CD4-positive, alpha-beta T cell (primary cell): ENCODE results near the gene TMEM184B. TPM values are rescaled to one million over a fixed set of nuclear protein-coding genes. Genes with fewer than 3 reads are reported as not detected.

Experiments used
- ATAC-seq: fragments of 200-7000 bp; cut with Tn5 transposase; one replicate; pipeline ENCODE4 v1.10.0; 2022; ENCODE audit warnings: mild to moderate bottlenecking; ENCODE audit not compliant: poor library complexity
- CTCF ChIA-PET: fragments of 350-600 bp; sonication (Branson Sonifier 250); formaldehyde crosslinking; loops from one replicate; lab custom pipeline; 2021; ENCODE audit warnings: antibody characterized with exemption, inconsistent platforms; lab: Charles Lee
- POLR2A ChIA-PET: fragments of 350-600 bp; sonication (Branson Sonifier 250); formaldehyde crosslinking; loops from one replicate; lab custom pipeline; 2021; ENCODE audit warnings: antibody characterized with exemption, inconsistent platforms; lab: Charles Lee
- DNase-seq, 14 experiments: peaks; one replicate each; pipeline ENCODE4 v3.0.0-alpha.2; 2013 to 2020; ENCODE audit warnings: mixed read lengths in 2 of 14
- H3K27ac ChIP-seq, 2 donors: one replicate each; pipeline versions ENCODE4 v1.5.1 to v1.7.0; 2013; ENCODE audit warnings: low read length in 2 of 2, low read depth in 1 of 2, mild to moderate bottlenecking in 1 of 2
- H3K27me3 ChIP-seq, 2 experiments: 1 replicate in 1 of 2; 2 replicates in 1 of 2; pipeline versions ENCODE4 v1.6.1 to v1.7.0; 2013; ENCODE audit warnings: low read length in 2 of 2, control low read depth in 1 of 2, mild to moderate bottlenecking in 1 of 2, moderate library complexity in 1 of 2; ENCODE audit not compliant: insufficient read depth in 2 of 2, control insufficient read depth in 1 of 2
- H3K36me3 ChIP-seq: one replicate; pipeline ENCODE4 v1.6.1; 2013; ENCODE audit warnings: low read length, control low read depth; ENCODE audit not compliant: insufficient read depth
- H3K4me1 ChIP-seq: one replicate; pipeline ENCODE4 v1.6.1; 2013; ENCODE audit warnings: low read length, control low read depth; ENCODE audit not compliant: insufficient read depth
- H3K4me3 ChIP-seq: one replicate; pipeline ENCODE4 v1.5.1; 2013; ENCODE audit warnings: mild to moderate bottlenecking, low read length, moderate library complexity
- H3K9me3 ChIP-seq, 2 experiments: 1 replicate in 1 of 2; 2 replicates in 1 of 2; pipeline versions ENCODE4 v1.6.1 to v1.7.0; 2013; ENCODE audit warnings: low read length in 2 of 2, mild to moderate bottlenecking in 2 of 2, control low read depth in 1 of 2, moderate library complexity in 1 of 2; ENCODE audit not compliant: control insufficient read depth in 1 of 2, insufficient read depth in 1 of 2
- H3K27ac Mint-ChIP-seq: one replicate; pipeline ENCODE4 v1.8.0; 2020; ENCODE audit warnings: mixed read lengths
- H3K27me3 Mint-ChIP-seq: one replicate; pipeline ENCODE4 v1.8.0; 2021; ENCODE audit warnings: mixed read lengths
- H3K36me3 Mint-ChIP-seq: one replicate; pipeline ENCODE4 v1.8.0; 2021; ENCODE audit warnings: low read depth, mixed read lengths
- H3K4me1 Mint-ChIP-seq: one replicate; pipeline ENCODE4 v1.8.0; 2021; ENCODE audit warnings: low read depth, mixed read lengths
- H3K4me3 Mint-ChIP-seq: one replicate; pipeline ENCODE4 v1.8.0; 2020; ENCODE audit warnings: mild to moderate bottlenecking, mixed read lengths
- H3K9me3 Mint-ChIP-seq: one replicate; pipeline ENCODE4 v1.8.0; 2020; ENCODE audit warnings: mixed read lengths
- intact Hi-C, 2 experiments: fragments of 100-400 bp; cut with DNase I in 1 of 2; cut with micrococcal nuclease in 1 of 2; formaldehyde crosslinking; loops; one replicate each; pipeline versions ENCODE4 v1.15.1 to v1.9.0; 2023 to 2025; cut with DNase I, micrococcal nuclease
- total RNA-seq, 174 experiments: library from RNA in 2 of 174; stranded (reverse) in 2 of 174; gene quantifications; one replicate each; pipeline ENCODE4 v1.2.3 and lab custom pipeline; 2021 to 2026
- TF ChIP-seq, protein P1 (sequence below): fragments of 200-600 bp; IDR thresholded peaks from one replicate; pipeline ENCODE4 v1.8.0; 2022; ENCODE audit warnings: antibody characterized with exemption, mild to moderate bottlenecking

Gene TMEM184B
- total RNA-seq, 2 experiments from 2014 or later = 49.3 to 50.1 TPM

DNA sequence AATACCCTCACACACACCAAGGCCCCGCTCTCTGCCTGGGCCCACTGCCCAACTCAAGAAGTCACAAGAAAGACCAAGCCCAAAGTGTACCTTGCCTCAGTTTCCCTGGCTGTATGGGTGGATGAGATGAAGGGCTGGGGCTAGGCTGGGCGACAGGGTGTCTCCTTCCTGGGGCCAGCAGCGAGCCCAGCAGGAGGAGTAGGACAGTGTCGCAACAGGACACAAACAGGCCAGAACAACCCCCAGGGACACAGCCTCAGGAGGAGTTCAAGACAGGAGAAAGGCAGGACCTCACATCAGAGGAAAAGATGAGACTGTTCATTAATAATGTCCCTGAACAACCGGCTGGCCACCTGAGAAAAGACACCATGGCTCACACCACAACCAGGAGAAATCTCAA lies 31.2 kb upstream of the TMEM184B start:
- peaks cover 68% of the 10 kb centered on the region for H3K36me3 Mint-ChIP-seq

DNA sequence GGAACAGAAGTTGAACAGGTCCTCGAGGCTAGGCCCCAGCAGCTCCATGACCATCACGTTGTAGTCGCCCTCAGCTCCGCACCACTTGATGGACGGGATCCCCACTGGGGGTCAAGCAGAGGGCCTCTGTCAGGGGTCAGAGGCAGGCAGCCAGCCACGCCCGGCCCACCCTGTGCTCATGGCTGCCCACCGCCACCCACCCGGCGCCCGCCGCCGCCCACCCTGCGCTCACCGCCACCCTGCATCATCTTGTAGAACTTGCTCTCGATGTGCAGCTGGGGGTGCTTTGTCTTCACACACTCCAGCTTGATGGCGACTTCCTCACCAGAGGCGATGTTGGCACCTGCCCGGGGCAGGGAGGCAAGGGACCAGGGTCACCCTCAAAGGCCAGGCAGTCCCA lies 30.1 kb upstream of the TMEM184B start:
- H3K9me3 Mint-ChIP-seq = no peaks in the 10 kb centered on the region
- TF ChIP-seq, protein P1, sequence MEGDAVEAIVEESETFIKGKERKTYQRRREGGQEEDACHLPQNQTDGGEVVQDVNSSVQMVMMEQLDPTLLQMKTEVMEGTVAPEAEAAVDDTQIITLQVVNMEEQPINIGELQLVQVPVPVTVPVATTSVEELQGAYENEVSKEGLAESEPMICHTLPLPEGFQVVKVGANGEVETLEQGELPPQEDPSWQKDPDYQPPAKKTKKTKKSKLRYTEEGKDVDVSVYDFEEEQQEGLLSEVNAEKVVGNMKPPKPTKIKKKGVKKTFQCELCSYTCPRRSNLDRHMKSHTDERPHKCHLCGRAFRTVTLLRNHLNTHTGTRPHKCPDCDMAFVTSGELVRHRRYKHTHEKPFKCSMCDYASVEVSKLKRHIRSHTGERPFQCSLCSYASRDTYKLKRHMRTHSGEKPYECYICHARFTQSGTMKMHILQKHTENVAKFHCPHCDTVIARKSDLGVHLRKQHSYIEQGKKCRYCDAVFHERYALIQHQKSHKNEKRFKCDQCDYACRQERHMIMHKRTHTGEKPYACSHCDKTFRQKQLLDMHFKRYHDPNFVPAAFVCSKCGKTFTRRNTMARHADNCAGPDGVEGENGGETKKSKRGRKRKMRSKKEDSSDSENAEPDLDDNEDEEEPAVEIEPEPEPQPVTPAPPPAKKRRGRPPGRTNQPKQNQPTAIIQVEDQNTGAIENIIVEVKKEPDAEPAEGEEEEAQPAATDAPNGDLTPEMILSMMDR = no peak
- Histone ChIP-seq H3K4me3 (no peak overlapping the region), H3K27me3 (no peaks in the 10 kb centered on the region), H3K4me1 (peaks cover 17% of the 10 kb centered on the region), H3K9me3 (no peaks in the 10 kb centered on the region), H3K27ac (no peak overlapping the region), H3K36me3 (peaks cover 64% of the 10 kb centered on the region)
- no peak overlapping the region for H3K27ac Mint-ChIP-seq
- H3K27me3 Mint-ChIP-seq = no peaks in the 10 kb centered on the region
- intact Hi-C loops = no loop called here
- H3K4me3 Mint-ChIP-seq = no peak overlapping the region
- H3K4me1 Mint-ChIP-seq = peaks cover 19% of the 10 kb centered on the region
- DNase-seq (no peak), ATAC-seq (no peak)
- ChIA-PET POLR2A (no interaction called here), CTCF (no interaction called here)
- peaks cover 65% of the 10 kb centered on the region for H3K36me3 Mint-ChIP-seq

More for the DNA sequence above, 31.2 kb upstream of the TMEM184B start:
- Histone ChIP-seq H3K27ac (no peak overlapping the region), H3K36me3 (peaks cover 54% of the 10 kb centered on the region), H3K4me1 (peaks cover 17% of the 10 kb centered on the region), H3K4me3 (no peak overlapping the region), H3K27me3 (no peaks in the 10 kb centered on the region), H3K9me3 (no peaks in the 10 kb centered on the region)
- POLR2A ChIA-PET = no interaction called here
- Mint-ChIP-seq H3K27ac (no peak overlapping the region), H3K27me3 (no peaks in the 10 kb centered on the region), H3K4me3 (no peak overlapping the region), H3K9me3 (no peaks in the 10 kb centered on the region), H3K4me1 (peaks cover 29% of the 10 kb centered on the region)
- no peak for ATAC-seq
- CTCF ChIA-PET = no interaction called here
- DNase-seq = no peak
- TF ChIP-seq, protein P1 = no peak
- intact Hi-C loops = loop anchor here in 1 of 2 experiments (2.0 kb wide), 1 partner anchor 27 kb away; no protein-coding TSS in a partner anchor

DNA sequence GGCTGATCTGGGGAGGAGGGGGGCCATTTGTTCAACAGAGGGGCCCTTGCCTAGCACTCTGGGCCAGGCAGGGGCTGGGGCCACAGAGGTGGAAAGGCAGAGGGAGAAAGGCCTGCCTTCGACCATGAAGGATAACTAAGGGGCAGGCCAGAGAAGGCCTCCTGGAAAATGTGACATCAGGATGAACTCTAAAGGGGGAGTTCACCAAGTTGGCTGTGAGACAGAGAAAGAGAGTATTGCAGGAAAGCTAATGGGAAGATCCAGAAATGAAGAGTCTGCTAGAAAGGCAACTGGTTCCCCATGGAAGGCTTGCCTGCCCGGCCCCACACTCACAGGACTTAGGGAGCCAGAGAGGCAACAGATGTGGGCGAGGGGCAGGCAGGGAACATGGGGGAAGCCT lies 28.1 kb upstream of the TMEM184B start:
- DNase-seq (no peak), ATAC-seq (no peak)
- peaks cover 83% of the 10 kb centered on the region for H3K36me3 ChIP-seq
- Mint-ChIP-seq H3K27me3 (no peaks in the 10 kb centered on the region), H3K4me3 (no peak overlapping the region), H3K4me1 (peaks cover 9% of the 10 kb centered on the region), H3K27ac (no peak overlapping the region), H3K9me3 (no peaks in the 10 kb centered on the region), H3K36me3 (peaks cover 78% of the 10 kb centered on the region)
- no peaks in the 10 kb centered on the region for H3K9me3 ChIP-seq
- H3K27me3 ChIP-seq = no peaks in the 10 kb centered on the region
- TF ChIP-seq, protein P1 = no peak
- intact Hi-C loops = no loop called here
- no peak overlapping the region for H3K4me3 ChIP-seq
- H3K27ac ChIP-seq = no peak overlapping the region
- ChIA-PET CTCF (no interaction called here), POLR2A (no interaction called here)
- H3K4me1 ChIP-seq = peaks cover 5% of the 10 kb centered on the region
